Nephron (organoid): ENCODE measurements around the gene AHNAK.

Source experiments
- H3K27ac Mint-ChIP-seq, 3 experiments: 2 replicates each; pipeline ENCODE4 v1.8.0; 2020; ENCODE audit warnings: mixed read lengths in 3 of 3, mild to moderate bottlenecking in 2 of 3, moderate library complexity in 1 of 3
- H3K27me3 Mint-ChIP-seq: 2 replicates; pipeline ENCODE4 v1.8.0; 2021; ENCODE audit warnings: low read depth, mild to moderate bottlenecking, moderate library complexity, mixed read lengths
- H3K36me3 Mint-ChIP-seq: 2 replicates; pipeline ENCODE4 v1.8.0; 2020; ENCODE audit warnings: low read depth, mixed read lengths
- H3K4me1 Mint-ChIP-seq: 2 replicates; pipeline ENCODE4 v1.8.0; 2020; ENCODE audit warnings: mixed read lengths
- H3K4me3 Mint-ChIP-seq, 3 experiments: 2 replicates each; pipeline ENCODE4 v1.8.0; 2020; ENCODE audit warnings: mild to moderate bottlenecking in 3 of 3, mixed read lengths in 3 of 3, moderate library complexity in 2 of 3
- H3K9me3 Mint-ChIP-seq: 2 replicates; pipeline ENCODE4 v1.8.0; 2020; ENCODE audit warnings: mixed read lengths
- TF ChIP-seq, protein P1 (sequence below), 3 experiments: fragments of 200-600 bp; sonication (generic); IDR thresholded peaks; one replicate each; pipeline ENCODE4 v1.5.0; 2021; ENCODE audit warnings: antibody characterized with exemption in 3 of 3; ENCODE audit not compliant: unreplicated experiment in 3 of 3

The AHNAK gene

DNA sequence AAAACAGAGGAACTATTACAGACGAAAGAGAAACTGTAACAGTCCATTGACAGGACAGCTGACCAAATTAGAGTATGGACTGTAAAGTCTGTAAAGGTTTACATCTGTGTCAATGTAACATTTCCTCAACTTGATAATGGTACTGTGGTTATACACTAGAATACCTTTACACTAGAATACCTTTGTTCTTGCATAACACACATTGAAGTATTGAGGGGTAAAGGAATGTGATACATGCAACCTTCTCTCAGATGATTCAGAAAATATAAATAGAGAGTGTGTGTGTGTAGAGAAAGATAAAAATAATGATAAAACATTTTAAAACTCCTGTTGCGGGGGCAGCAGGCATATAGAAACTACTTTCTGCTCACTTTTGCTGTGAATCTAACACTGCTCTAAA, 32.6 kb upstream of the AHNAK start:
- Mint-ChIP-seq H3K4me3 (no peak overlapping the region), H3K27ac (no peak overlapping the region), H3K9me3 (no peaks in the 10 kb centered on the region), H3K27me3 (no peaks in the 10 kb centered on the region), H3K36me3 (peaks cover 39% of the 10 kb centered on the region), H3K4me1 (peaks cover 30% of the 10 kb centered on the region)
- TF ChIP-seq, protein P1, sequence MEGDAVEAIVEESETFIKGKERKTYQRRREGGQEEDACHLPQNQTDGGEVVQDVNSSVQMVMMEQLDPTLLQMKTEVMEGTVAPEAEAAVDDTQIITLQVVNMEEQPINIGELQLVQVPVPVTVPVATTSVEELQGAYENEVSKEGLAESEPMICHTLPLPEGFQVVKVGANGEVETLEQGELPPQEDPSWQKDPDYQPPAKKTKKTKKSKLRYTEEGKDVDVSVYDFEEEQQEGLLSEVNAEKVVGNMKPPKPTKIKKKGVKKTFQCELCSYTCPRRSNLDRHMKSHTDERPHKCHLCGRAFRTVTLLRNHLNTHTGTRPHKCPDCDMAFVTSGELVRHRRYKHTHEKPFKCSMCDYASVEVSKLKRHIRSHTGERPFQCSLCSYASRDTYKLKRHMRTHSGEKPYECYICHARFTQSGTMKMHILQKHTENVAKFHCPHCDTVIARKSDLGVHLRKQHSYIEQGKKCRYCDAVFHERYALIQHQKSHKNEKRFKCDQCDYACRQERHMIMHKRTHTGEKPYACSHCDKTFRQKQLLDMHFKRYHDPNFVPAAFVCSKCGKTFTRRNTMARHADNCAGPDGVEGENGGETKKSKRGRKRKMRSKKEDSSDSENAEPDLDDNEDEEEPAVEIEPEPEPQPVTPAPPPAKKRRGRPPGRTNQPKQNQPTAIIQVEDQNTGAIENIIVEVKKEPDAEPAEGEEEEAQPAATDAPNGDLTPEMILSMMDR (IDR thresholded peaks at IDR 0.05; ENCODE audit: unreplicated experiment in 3 of 3), result no peak

DNA sequence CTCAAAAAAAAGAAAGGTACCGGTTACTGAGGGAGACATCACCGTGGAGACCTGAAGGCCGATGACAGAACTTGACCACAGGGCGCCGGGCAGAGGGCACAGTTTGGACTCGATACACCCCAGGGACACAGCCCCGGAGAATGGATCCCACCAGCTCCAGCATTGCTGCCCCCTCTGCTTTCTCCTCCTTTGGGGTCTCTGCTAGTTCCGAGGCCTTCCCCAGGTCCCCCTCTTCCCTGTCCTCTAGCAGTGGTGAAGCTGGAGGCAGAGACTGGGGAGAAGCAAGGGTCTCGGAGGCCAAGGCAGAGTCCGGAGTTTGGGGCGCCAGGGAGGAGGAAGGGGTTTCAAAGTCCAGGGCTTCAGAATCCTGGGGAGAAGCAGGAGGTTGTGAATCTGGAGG, 31.9 kb upstream of the AHNAK start:
- Mint-ChIP-seq H3K4me3 (no peak overlapping the region), H3K27me3 (no peaks in the 10 kb centered on the region), H3K36me3 (peaks cover 36% of the 10 kb centered on the region), H3K4me1 (peaks cover 30% of the 10 kb centered on the region), H3K27ac (no peak overlapping the region), H3K9me3 (no peaks in the 10 kb centered on the region)
- TF ChIP-seq, protein P1 (IDR thresholded peaks at IDR 0.05; ENCODE audit: unreplicated experiment in 3 of 3), result no peak

DNA sequence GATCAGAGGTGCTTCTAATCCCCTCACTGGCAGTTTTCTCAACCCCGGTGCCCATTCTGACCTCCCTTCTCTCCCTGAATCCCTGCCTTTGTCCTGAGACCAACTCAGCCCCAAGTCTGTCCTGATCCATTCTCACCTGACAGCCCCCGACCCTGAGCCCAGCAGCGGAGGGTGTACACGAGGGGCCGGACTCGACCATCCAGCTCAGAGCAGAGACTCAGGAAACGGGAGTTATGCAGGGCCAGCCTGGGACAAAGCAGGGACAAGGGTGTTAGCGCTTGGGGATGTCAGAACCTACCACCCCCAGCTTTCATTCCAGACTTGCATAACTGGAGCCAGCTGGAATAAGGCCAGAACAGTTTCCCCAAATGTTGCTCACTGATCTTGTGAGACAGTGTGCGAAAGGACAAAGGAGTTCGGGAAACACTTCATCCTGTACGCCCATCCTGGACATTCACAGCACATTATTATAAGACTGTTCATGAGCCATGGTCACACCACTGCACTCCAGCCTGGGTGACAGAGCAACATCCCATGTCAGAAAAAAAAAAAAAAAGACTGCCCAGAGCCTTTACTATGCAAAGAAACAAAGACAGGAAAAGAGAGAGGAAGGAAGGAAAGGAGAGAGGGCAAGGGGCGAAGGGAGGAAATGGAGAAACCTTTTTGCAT, 30.6 kb upstream of the AHNAK start:
- no peaks in the 10 kb centered on the region for H3K9me3 Mint-ChIP-seq
- peaks cover 39% of the 10 kb centered on the region for H3K36me3 Mint-ChIP-seq
- no peaks in the 10 kb centered on the region for H3K27me3 Mint-ChIP-seq
- TF ChIP-seq, protein P1 (IDR thresholded peaks at IDR 0.05; ENCODE audit: unreplicated experiment in 3 of 3), result no peak
- H3K4me1 Mint-ChIP-seq, result peaks cover 41% of the 10 kb centered on the region
- peak overlapping the region; percentile 47 to 97 (median 52) for H3K27ac Mint-ChIP-seq
- peak overlapping the region; percentile 53 to 97 (median 83) for H3K4me3 Mint-ChIP-seq

DNA sequence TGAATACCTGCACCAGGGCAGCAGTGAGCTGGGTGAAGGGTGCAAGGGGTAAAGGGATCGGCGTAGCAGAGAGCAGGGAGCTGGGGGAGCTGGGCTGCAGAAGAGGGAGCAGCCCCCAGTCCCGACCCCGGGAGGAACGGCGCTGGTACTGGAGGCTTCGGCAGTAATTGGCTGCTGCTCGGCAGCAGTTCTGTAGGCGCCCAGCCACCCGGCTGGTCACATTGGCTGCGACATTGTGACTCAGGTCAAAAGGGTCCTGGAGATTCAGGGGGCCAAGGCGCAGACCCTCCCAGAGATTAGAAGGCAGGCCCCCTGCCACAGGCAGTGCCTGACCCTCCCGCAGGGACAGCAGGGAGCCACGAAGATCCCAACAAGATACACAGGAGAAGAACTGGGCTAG, 29.2 kb upstream of the AHNAK start:
- Mint-ChIP-seq H3K9me3 (no peaks in the 10 kb centered on the region), H3K4me1 (peaks cover 54% of the 10 kb centered on the region), H3K27me3 (no peaks in the 10 kb centered on the region), H3K36me3 (peaks cover 45% of the 10 kb centered on the region), H3K27ac (peak overlapping the region; percentile 97 to 99 (median 97)), H3K4me3 (peak overlapping the region; percentile 97 to 100 (median 97))
- TF ChIP-seq, protein P1 (IDR thresholded peaks at IDR 0.05; ENCODE audit: unreplicated experiment in 3 of 3), result no peak

DNA sequence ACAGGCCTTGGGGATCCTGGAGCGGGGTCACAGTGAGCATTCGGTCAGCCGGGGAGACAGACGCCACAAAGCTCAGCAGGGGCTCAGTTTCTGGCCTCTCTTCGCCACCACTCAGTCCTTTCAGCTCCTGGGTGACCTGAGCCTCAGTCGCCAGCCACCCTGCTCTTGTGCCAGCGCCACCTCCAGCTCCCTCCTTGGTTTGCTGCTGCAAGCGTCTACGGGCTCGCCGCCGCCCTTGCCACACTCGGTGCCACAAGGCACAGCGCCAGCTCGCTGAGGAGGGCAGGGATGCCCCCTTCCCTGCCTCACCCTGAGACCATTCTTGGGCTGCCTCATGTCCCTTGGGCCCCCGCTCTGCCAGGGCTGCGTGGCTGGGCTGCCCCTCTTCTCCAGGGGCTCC, 28.6 kb upstream of the AHNAK start:
- Mint-ChIP-seq H3K9me3 (no peaks in the 10 kb centered on the region), H3K36me3 (peaks cover 49% of the 10 kb centered on the region)

More for the DNA sequence above, 28.6 kb upstream of the AHNAK start:
- Mint-ChIP-seq H3K4me1 (peaks cover 56% of the 10 kb centered on the region), H3K4me3 (peak overlapping the region; percentile 97 to 100 (median 97)), H3K27ac (peak overlapping the region; percentile 97 to 99 (median 97)), H3K27me3 (no peaks in the 10 kb centered on the region)
- TF ChIP-seq, protein P1 (IDR thresholded peaks at IDR 0.05; ENCODE audit: unreplicated experiment in 3 of 3), result no peak
